ENCODE measurements around the gene C5.
"Not testable (repeated sequence)": the region's sequence is repeated elsewhere in the genome, so short reads cannot be mapped to it uniquely, and the experiment has no call there.

The C5 gene

GRCh38 chr9:120977321-120977720 lies 72.8 kb downstream of the C5 start:
- DNase-seq, result no peak

GRCh38 chr9:120974921-120975320 lies 75.2 kb downstream of the C5 start:
- peak; percentile 4 for DNase-seq

GRCh38 chr9:120974181-120974580 lies 75.9 kb downstream of the C5 start:
- DNase-seq, result no peak

- DNase-seq, result no peak
These were observed 78.1 kb downstream of the C5 start for GRCh38 chr9:120971938-120972337.

- not testable (repeated sequence) for DNase-seq
These were observed 78.6 kb downstream of the C5 start for GRCh38 chr9:120971471-120971870.

GRCh38 chr9:120970244-120970643 lies 79.8 kb downstream of the C5 start:
- no peak for DNase-seq

- DNase-seq, result no peak
These were observed 84.1 kb downstream of the C5 start for GRCh38 chr9:120966013-120966369.

GRCh38 chr9:120965344-120966012 lies 84.6 kb downstream of the C5 start:
- DNase-seq, result no peak

- DNase-seq, result no peak
These were observed 88.1 kb downstream of the C5 start for GRCh38 chr9:120961936-120962335.

GRCh38 chr9:120960001-120960400 lies 90.1 kb downstream of the C5 start:
- no peak for DNase-seq

- no peak for DNase-seq
These were observed 93.2 kb downstream of the C5 start for GRCh38 chr9:120956862-120957261.

GRCh38 chr9:120951960-120952618 lies 98.0 kb downstream of the C5 start:
- DNase-seq, result no peak

- no peak for DNase-seq
These were observed 99.4 kb downstream of the C5 start for GRCh38 chr9:120950421-120951388.

- DNase-seq, result no peak
These were observed 100.8 kb downstream of the C5 start for GRCh38 chr9:120949290-120949689.

GRCh38 chr9:120948824-120949223 lies 101.3 kb downstream of the C5 start:
- no peak for DNase-seq

GRCh38 chr9:120947222-120947621 lies 102.9 kb downstream of the C5 start:
- DNase-seq, result no peak

GRCh38 chr9:120946259-120946658 lies 103.8 kb downstream of the C5 start:
- no peak for DNase-seq

- no peak for DNase-seq
These were observed 105.1 kb downstream of the C5 start for GRCh38 chr9:120944948-120945347.

- no peak for DNase-seq
These were observed 105.6 kb downstream of the C5 start for GRCh38 chr9:120944434-120944843.

GRCh38 chr9:120942186-120943001 lies 107.7 kb downstream of the C5 start:
- no peak for DNase-seq

GRCh38 chr9:120941046-120941770 lies 108.9 kb downstream of the C5 start:
- DNase-seq, result no peak

- DNase-seq, result no peak
These were observed 109.5 kb downstream of the C5 start for GRCh38 chr9:120940573-120940972.
